ENCODE results near the gene NUP210. TPM values are rescaled to one million over a fixed set of nuclear protein-coding genes. Genes with fewer than 3 reads are reported as not detected.

NUP210 gene
- total and polyA plus RNA-seq, 2 of the 13 experiments (the other 11 are each of a cell fraction or from before 2014, with no cell fraction given): 31.6 to 35.2 TPM

DNA sequence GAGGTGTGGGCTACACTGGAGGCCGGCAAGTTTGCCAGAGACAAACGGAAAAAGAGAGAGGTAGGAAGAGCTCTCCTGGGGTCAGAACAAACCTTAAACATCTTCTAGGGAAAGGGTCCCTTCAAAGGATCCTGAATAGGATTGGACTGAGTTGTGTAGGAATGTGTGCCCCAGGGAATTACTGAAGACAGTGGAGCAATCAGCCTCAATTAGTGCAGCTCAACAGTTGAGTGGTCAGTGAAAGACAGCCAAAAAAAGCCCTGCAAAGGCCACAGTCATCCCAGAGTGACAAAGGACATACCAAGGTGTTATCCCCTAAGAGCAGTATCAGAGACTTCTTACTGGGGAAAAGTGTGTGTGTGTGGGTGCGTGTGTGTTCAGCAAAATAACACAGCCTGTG is 70.3 kb downstream of the NUP210 start:
- Histone ChIP-seq H3K9ac (ENCODE audit: insufficient read depth, low read depth, low read length) (no peak overlapping the region), H3K36me3 (replicated peaks in 1 of 2; ENCODE audit: control insufficient read depth in 1 of 2, insufficient read depth in 2 of 2, low read length in 2 of 2) (peaks cover 39 to 97% of the 10 kb centered on the region in 2 experiments), H3K9me3 (ENCODE audit: low read length) (no peaks in the 10 kb centered on the region), H3K27ac (ENCODE audit: extremely low read length, insufficient read depth, low read length) (no peak overlapping the region), H3K4me1 (ENCODE audit: insufficient read depth, low read length) (no peaks in the 10 kb centered on the region), H3K27me3 (ENCODE audit: control insufficient read depth in 1 of 2, insufficient read depth in 2 of 2, low read length in 2 of 2) (no peaks in the 10 kb centered on the region), H3K79me2 (ENCODE audit: insufficient read depth, low read length) (no peaks in the 10 kb centered on the region), H4K20me1 (ENCODE audit: insufficient read depth, low read length) (no peaks in the 10 kb centered on the region), H2AFZ (ENCODE audit: low read length) (no peak overlapping the region), H3K4me3 (replicated peaks in 1 of 3; ENCODE audit: insufficient read depth in 1 of 3, low read depth in 2 of 3, low read length in 3 of 3) (no peak overlapping the region), H3K4me2 (ENCODE audit: low read depth, low read length) (no peak overlapping the region)
- CTCF ChIA-PET (ENCODE audit: low intra/inter-chr PET ratio, low total read pairs): no interaction called here
- no TSS peak for BruUV-seq (replicated peaks)
- TF ChIP-seq ZNF782 (CRISPR knock-in tag; IDR thresholded peaks at IDR 0.05; ENCODE audit: borderline replicate concordance) (no peak), EED (CRISPR knock-in tag; IDR thresholded peaks at IDR 0.05) (no peak), RORA (CRISPR knock-in tag; IDR thresholded peaks at IDR 0.05) (no peak), ZNF558 (CRISPR knock-in tag; IDR thresholded peaks at IDR 0.05; ENCODE audit: borderline replicate concordance) (no peak), ASH2L (IDR thresholded peaks at IDR 0.05; ENCODE audit: insufficient read length, low read depth, low read length) (no peak), KLF11 (CRISPR knock-in tag; IDR thresholded peaks at IDR 0.05) (no peak), ZNF496 (CRISPR knock-in tag; IDR thresholded peaks at IDR 0.05; ENCODE audit: insufficient replicate concordance) (no peak), ERF (CRISPR knock-in tag; IDR thresholded peaks at IDR 0.05) (no peak), ZNF207 (IDR thresholded peaks at IDR 0.05; ENCODE audit: borderline replicate concordance) (no peak), NFIB (CRISPR knock-in tag; IDR thresholded peaks at IDR 0.05; ENCODE audit: borderline replicate concordance) (no peak), ZNF746 (CRISPR knock-in tag; IDR thresholded peaks at IDR 0.05) (no peak), KDM4B (CRISPR knock-in tag; IDR thresholded peaks at IDR 0.05) (no peak)
- TF ChIP-seq, protein P1, sequence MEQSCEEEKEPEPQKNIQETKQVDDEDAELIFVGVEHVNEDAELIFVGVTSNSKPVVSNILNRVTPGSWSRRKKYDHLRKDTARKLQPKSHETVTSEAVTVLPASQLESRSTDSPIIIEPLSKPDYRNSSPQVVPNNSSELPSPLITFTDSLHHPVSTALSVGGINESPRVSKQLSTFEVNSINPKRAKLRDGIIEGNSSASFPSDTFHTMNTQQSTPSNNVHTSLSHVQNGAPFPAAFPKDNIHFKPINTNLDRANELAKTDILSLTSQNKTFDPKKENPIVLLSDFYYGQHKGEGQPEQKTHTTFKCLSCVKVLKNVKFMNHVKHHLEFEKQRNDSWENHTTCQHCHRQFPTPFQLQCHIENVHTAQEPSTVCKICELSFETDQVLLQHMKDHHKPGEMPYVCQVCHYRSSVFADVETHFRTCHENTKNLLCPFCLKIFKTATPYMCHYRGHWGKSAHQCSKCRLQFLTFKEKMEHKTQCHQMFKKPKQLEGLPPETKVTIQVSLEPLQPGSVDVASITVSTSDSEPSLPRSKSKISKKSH (CRISPR knock-in tag; IDR thresholded peaks at IDR 0.05; ENCODE audit: borderline replicate concordance): no peak
- TF ChIP-seq, protein P2, sequence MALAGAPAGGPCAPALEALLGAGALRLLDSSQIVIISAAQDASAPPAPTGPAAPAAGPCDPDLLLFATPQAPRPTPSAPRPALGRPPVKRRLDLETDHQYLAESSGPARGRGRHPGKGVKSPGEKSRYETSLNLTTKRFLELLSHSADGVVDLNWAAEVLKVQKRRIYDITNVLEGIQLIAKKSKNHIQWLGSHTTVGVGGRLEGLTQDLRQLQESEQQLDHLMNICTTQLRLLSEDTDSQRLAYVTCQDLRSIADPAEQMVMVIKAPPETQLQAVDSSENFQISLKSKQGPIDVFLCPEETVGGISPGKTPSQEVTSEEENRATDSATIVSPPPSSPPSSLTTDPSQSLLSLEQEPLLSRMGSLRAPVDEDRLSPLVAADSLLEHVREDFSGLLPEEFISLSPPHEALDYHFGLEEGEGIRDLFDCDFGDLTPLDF (CRISPR knock-in tag; IDR thresholded peaks at IDR 0.05): no peak
- TF ChIP-seq, protein P3, sequence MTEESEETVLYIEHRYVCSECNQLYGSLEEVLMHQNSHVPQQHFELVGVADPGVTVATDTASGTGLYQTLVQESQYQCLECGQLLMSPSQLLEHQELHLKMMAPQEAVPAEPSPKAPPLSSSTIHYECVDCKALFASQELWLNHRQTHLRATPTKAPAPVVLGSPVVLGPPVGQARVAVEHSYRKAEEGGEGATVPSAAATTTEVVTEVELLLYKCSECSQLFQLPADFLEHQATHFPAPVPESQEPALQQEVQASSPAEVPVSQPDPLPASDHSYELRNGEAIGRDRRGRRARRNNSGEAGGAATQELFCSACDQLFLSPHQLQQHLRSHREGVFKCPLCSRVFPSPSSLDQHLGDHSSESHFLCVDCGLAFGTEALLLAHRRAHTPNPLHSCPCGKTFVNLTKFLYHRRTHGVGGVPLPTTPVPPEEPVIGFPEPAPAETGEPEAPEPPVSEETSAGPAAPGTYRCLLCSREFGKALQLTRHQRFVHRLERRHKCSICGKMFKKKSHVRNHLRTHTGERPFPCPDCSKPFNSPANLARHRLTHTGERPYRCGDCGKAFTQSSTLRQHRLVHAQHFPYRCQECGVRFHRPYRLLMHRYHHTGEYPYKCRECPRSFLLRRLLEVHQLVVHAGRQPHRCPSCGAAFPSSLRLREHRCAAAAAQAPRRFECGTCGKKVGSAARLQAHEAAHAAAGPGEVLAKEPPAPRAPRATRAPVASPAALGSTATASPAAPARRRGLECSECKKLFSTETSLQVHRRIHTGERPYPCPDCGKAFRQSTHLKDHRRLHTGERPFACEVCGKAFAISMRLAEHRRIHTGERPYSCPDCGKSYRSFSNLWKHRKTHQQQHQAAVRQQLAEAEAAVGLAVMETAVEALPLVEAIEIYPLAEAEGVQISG (CRISPR knock-in tag; IDR thresholded peaks at IDR 0.05): no peak
- no peak for FAIRE-seq
- intact Hi-C loops (cut with micrococcal nuclease; ENCODE audit: unreplicated experiment) (no loop called here), in situ Hi-C loops (cut with HindIII; ENCODE audit: extremely low pct_ligation_motif_present, low pct_unique_long_range_greater_than_20kb) (no loop called here)
- no peak for ATAC-seq
- no peak for DNase-seq (ENCODE audit: low spot score)
- WGBS (ENCODE audit: low lambda C conversion rate): 98% methylated on average over 3 of the region's 3 CpGs
- POLR2A ChIA-PET: no interaction called here

All from HepG2 (cell line).